Central memory CD4-positive, alpha-beta T cell (primary cell): ENCODE data around the gene MRPL18.

Experiments
- DNase-seq: peaks from one replicate; pipeline ENCODE4 v3.0.0; 2022

Gene MRPL18

GRCh38 chr6:159844737-159845645 is 54.7 kb downstream of the MRPL18 start:
- DNase-seq: no peak
